ENCODE measurements around the gene GRAP2. TPM values are rescaled to one million over a fixed set of nuclear protein-coding genes. Genes with fewer than 3 reads are reported as not detected.

GRAP2 gene
- total and polyA plus RNA-seq, 2 of the 8 experiments (the other 6 are each of a cell fraction or from before 2014, with no cell fraction given): 0.08 TPM; not detected in 1

DNA sequence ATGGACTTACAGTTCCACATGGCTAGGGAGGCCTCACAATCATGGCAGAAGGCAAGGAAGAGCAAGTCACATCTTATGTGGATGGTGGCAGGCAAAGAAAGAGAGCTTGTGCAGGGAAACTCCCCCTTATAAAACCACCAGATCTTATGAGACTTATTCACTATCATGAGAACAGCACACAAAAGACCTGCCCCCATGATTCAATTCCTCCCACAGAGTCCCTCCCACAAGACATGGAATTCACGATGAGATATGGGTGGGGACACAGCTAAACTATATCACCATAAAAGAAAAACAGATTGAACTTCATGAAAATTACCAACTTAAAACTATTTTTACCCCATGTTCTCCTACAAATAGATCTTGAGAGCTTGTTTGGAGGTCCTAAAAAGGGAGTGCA lies 26.9 kb upstream of the GRAP2 start:
- H3K79me2 ChIP-seq (ENCODE audit: control insufficient read depth in 1 of 2, insufficient read depth in 2 of 2, low read length in 2 of 2): no peaks in the 10 kb centered on the region
- no peaks in the 10 kb centered on the region for H3K79me1 ChIP-seq (ENCODE audit: low read depth, low read length)
- H3K23ac ChIP-seq (ENCODE audit: insufficient read length): no peak overlapping the region
- no peak overlapping the region for H3K27ac ChIP-seq (ENCODE audit: low read depth, low read length)
- H4K20me1 ChIP-seq (replicated peaks in 1 of 2; ENCODE audit: control insufficient read depth in 1 of 2, insufficient read depth in 2 of 2, low read length in 2 of 2): no peaks in the 10 kb centered on the region
- no peak overlapping the region for H3K4me2 ChIP-seq (ENCODE audit: insufficient read depth in 1 of 2, low read depth in 2 of 2, low read length in 2 of 2)
- 86% methylated on average over 1 of the region's 1 CpG; no CpG with 5 or more reads in 1 of the 2 experiments for WGBS, 2 experiments (ENCODE audit: extremely low coverage in 1 of 2, insufficient coverage in 1 of 2, insufficient read length in 1 of 2, insufficient replicate concordance in 2 of 2, low coverage in 1 of 2, low lambda C conversion rate in 2 of 2, missing lambda C conversion rate in 1 of 2)
- FAIRE-seq (no peak), DNase-seq (ENCODE audit: low read depth in 1 of 2, low spot score in 2 of 2) (no peak)
- H4K8ac ChIP-seq (ENCODE audit: extremely low read depth, insufficient read depth, low read length): no peak overlapping the region
- no peak overlapping the region for H3K4ac ChIP-seq (replicated peaks; ENCODE audit: insufficient read length, low read depth, low read length)
- no peak overlapping the region for H2AFZ ChIP-seq (ENCODE audit: low read length)
- CTCF ChIA-PET (ENCODE audit: partially characterized antibody): interaction anchor here (0.9 kb wide), 1 partner anchor 66 kb away, joined by 3 read pairs; no protein-coding TSS in a partner anchor
- H3K9ac ChIP-seq (replicated peaks in 1 of 4; ENCODE audit: extremely low read depth in 1 of 4, low read depth in 3 of 4, low read length in 3 of 4): no peak overlapping the region
- H2BK12ac ChIP-seq (ENCODE audit: low read depth, low read length): no peak overlapping the region
- H3K4me3 ChIP-seq (ENCODE audit: extremely low read depth in 1 of 4, insufficient read depth in 2 of 4, low read depth in 3 of 4, low read length in 4 of 4): no peak overlapping the region
- POLR2A ChIA-PET (ENCODE audit: partially characterized antibody): no interaction called here
- H3K23me2 ChIP-seq (ENCODE audit: low read depth, low read length): no peaks in the 10 kb centered on the region
- TF ChIP-seq E2F6 (IDR thresholded peaks at IDR 0.05) (no peak), RXRA (IDR thresholded peaks at IDR 0.05; ENCODE audit: insufficient read depth, low read depth, low read length) (no peak), CHD2 (IDR thresholded peaks at IDR 0.05; ENCODE audit: low read length) (no peak), RAD21 (IDR thresholded peaks at IDR 0.05 in 1 of 2, conservative IDR thresholded peaks at IDR 0.05 in 1 of 2; ENCODE audit: low read depth in 2 of 2, low read length in 2 of 2) (no peak), FOSL1 (IDR thresholded peaks at IDR 0.05; ENCODE audit: insufficient read depth, low read depth, low read length) (no peak)
- H4K91ac ChIP-seq (replicated peaks; ENCODE audit: insufficient read length, low read length): no peak overlapping the region
- no peak overlapping the region for H2BK15ac ChIP-seq (ENCODE audit: low read length)
- H3K27me3 ChIP-seq (replicated peaks in 1 of 4; ENCODE audit: control insufficient read depth in 3 of 4, extremely low read depth in 1 of 4, insufficient read depth in 3 of 4, low read length in 3 of 4): no peaks in the 10 kb centered on the region
- H4K5ac ChIP-seq (ENCODE audit: insufficient read length, low read depth, low read length): no peak overlapping the region
- no peak overlapping the region for H2BK20ac ChIP-seq (ENCODE audit: low read length)
- H3K14ac ChIP-seq (ENCODE audit: insufficient read length): no peak overlapping the region
- no peak overlapping the region for H3K18ac ChIP-seq (ENCODE audit: extremely low read depth, low read length)
- no peak overlapping the region for H2BK120ac ChIP-seq (replicated peaks; ENCODE audit: low read depth, low read length)
- no peak overlapping the region for H3K56ac ChIP-seq (replicated peaks; ENCODE audit: insufficient read length, low read depth, low read length)
- H2AK5ac ChIP-seq (ENCODE audit: low read depth, low read length): no peak overlapping the region
- H2BK5ac ChIP-seq (ENCODE audit: low read depth, low read length): no peak overlapping the region
- H3K4me1 ChIP-seq (replicated peaks in 1 of 4; ENCODE audit: control insufficient read depth in 3 of 4, insufficient read depth in 4 of 4, low read length in 3 of 4): no peaks in the 10 kb centered on the region
- H3K9me3 ChIP-seq (ENCODE audit: insufficient read depth in 2 of 2, low read depth in 1 of 2, low read length in 1 of 2): no peaks in the 10 kb centered on the region
- no peaks in the 10 kb centered on the region for H3K36me3 ChIP-seq (ENCODE audit: control insufficient read depth in 2 of 4, insufficient read depth in 4 of 4, low read length in 3 of 4)

Data from H1 (cell line).